Upper lobe of left lung (tissue), 6 donors: ENCODE measurements around the gene PDCL2. TPM values are rescaled to one million over a fixed set of nuclear protein-coding genes. Genes with fewer than 3 reads are reported as not detected.
"Not testable (repeated sequence)": the region's sequence is repeated elsewhere in the genome, so short reads cannot be mapped to it uniquely, and the experiment has no call there.

Experiments used
- ATAC-seq, 2 donors: fragments of 200-7000 bp; cut with Tn5 transposase; one replicate each; pipeline ENCODE4 v1.9.1; 2022; ENCODE audit warnings: mild to moderate bottlenecking in 2 of 2, moderate library complexity in 2 of 2; ENCODE audit not compliant: low FRiP score in 2 of 2
- DNase-seq, 2 donors: peaks; one replicate each; pipeline ENCODE4 v3.0.0-alpha.2; 2019 to 2020
- H3K27ac ChIP-seq, 4 donors: fragments of 200-600 bp; sonication (generic); one replicate each; pipeline ENCODE4 v1.5.1; 2016 to 2019
- H3K27me3 ChIP-seq, 4 donors: fragments of 200-600 bp; sonication (generic); one replicate each; pipeline ENCODE4 v1.5.1; 2017 to 2019
- H3K36me3 ChIP-seq, 4 donors: fragments of 200-600 bp; sonication (generic); one replicate each; pipeline ENCODE4 v1.5.1; 2016 to 2019
- H3K4me1 ChIP-seq, 4 donors: fragments of 200-600 bp; sonication (generic); one replicate each; pipeline ENCODE4 v1.5.1; 2018 to 2019
- H3K4me3 ChIP-seq, 4 donors: fragments of 200-600 bp; sonication (generic); one replicate each; pipeline ENCODE4 v1.5.1; 2017 to 2019; ENCODE audit warnings: mild to moderate bottlenecking in 2 of 4, moderate library complexity in 1 of 4
- H3K9me3 ChIP-seq, 4 donors: fragments of 200-600 bp; sonication (generic); one replicate each; pipeline ENCODE4 v1.5.1; 2018 to 2019
- CTCF ChIP-seq, 6 experiments: fragments of 450-650 bp in 4 of 6; fragments of 200-600 bp in 2 of 6; sonication (generic) in 2 of 6; IDR thresholded peaks; one replicate each; pipeline ENCODE4 v1.5.1; 2016 to 2019; ENCODE audit warnings: antibody characterized with exemption in 6 of 6
- EP300 ChIP-seq, 4 donors: sonication (generic); formaldehyde crosslinking; IDR thresholded peaks; one replicate each; pipeline ENCODE4 v1.5.1; 2017; ENCODE audit warnings: antibody characterized with exemption in 4 of 4, control low read depth in 2 of 4
- POLR2A ChIP-seq, 4 donors: fragments of 450-650 bp; IDR thresholded peaks; one replicate each; pipeline ENCODE4 v1.5.1; 2016 to 2017; ENCODE audit warnings: antibody characterized with exemption in 4 of 4, mild to moderate bottlenecking in 2 of 4
- POLR2AphosphoS5 ChIP-seq, 2 donors: sonication (generic); formaldehyde crosslinking; IDR thresholded peaks; one replicate each; pipeline ENCODE4 v1.5.1; 2017; ENCODE audit warnings: antibody characterized with exemption in 2 of 2
- whole genome bisulfite sequencing, 2 donors: methylation state at CpG; one replicate each; pipeline ENCODE4 v1.1.5; 2017 to 2018; 5-methylcytosine and 5-hydroxymethylcytosine counted together
- total RNA-seq, 6 donors: library from RNA; depleted of rRNA in 4 of 6; stranded (reverse); fragments of >200 nt in 4 of 6; gene quantifications; one replicate each; pipeline versions ENCODE4 v1.1.0 to v1.2.1, GENCODE V29; 2016 to 2021
- donor health status: DM: no; HTN: no; CAD: no; lungs with moderate emphysema.
- donor health status: DM: no; HTN: yes; CAD: no; lungs with severe emphysema.

The PDCL2 gene
- total RNA-seq, 6 donors from 2014 or later: not detected

- ATAC-seq (no peak), DNase-seq (no peak)
- WGBS, 2 donors: 73 to 75% methylated on average over 3 of the region's 3 CpGs
- Histone ChIP-seq H3K9me3 (no peaks in the 10 kb centered on the region), H3K4me1 (no peaks in the 10 kb centered on the region), H3K36me3 (no peaks in the 10 kb centered on the region), H3K4me3 (no peak overlapping the region), H3K27ac (no peak overlapping the region), H3K27me3 (no peaks in the 10 kb centered on the region)
- TF ChIP-seq POLR2AphosphoS5 (IDR thresholded peaks at IDR 0.05): no peak
Observed at GRCh38 chr4:55560096-55560495, 31.9 kb downstream of the PDCL2 start.

GRCh38 chr4:55554453-55555030 is 37.5 kb downstream of the PDCL2 start:
- no peak overlapping the region for H3K27ac ChIP-seq
- no peaks in the 10 kb centered on the region for H3K9me3 ChIP-seq
- no peaks in the 10 kb centered on the region for H3K27me3 ChIP-seq
- no peak for DNase-seq
- 49 to 55% methylated on average over 2 of the region's 2 CpGs for WGBS, 2 donors
- H3K4me3 ChIP-seq: no peak overlapping the region
- H3K36me3 ChIP-seq: no peaks in the 10 kb centered on the region
- TF ChIP-seq EP300 (IDR thresholded peaks at IDR 0.05) (no peak), CTCF (IDR thresholded peaks at IDR 0.05) (peak in 2 of 6 experiments; percentile 19 to 25), POLR2AphosphoS5 (IDR thresholded peaks at IDR 0.05) (no peak), POLR2A (IDR thresholded peaks at IDR 0.05) (no peak)
- peaks cover 0 to 5% (median 0%) of the 10 kb centered on the region in 4 donors for H3K4me1 ChIP-seq
- ATAC-seq: peak in 1 of 2 donors; percentile 67

- 69 to 70% methylated on average over 10 of the region's 10 CpGs for WGBS, 2 donors
- no peak overlapping the region for H3K27ac ChIP-seq
- H3K27me3 ChIP-seq: no peaks in the 10 kb centered on the region
- H3K4me3 ChIP-seq: peak overlapping the region in 3 of 4 donors; percentile 21 to 34 (median 28)
- H3K36me3 ChIP-seq: no peaks in the 10 kb centered on the region
- ATAC-seq (peak in 1 of 2 donors; percentile 96), DNase-seq (peak in 1 of 2 donors; percentile 41)
- peaks cover 0 to 5% (median 0%) of the 10 kb centered on the region in 4 donors for H3K4me1 ChIP-seq
- no peaks in the 10 kb centered on the region for H3K9me3 ChIP-seq
- no peak for TF ChIP-seq EP300 (IDR thresholded peaks at IDR 0.05)
Observed at GRCh38 chr4:55553441-55554201, 38.4 kb downstream of the PDCL2 start.

- DNase-seq, H3K36me3 ChIP-seq, ATAC-seq, H3K4me3 ChIP-seq, H3K9me3 ChIP-seq, H3K27ac ChIP-seq, H3K27me3 ChIP-seq: not testable (repeated sequence)
- peaks cover 3 to 12% (median 9%) of the 10 kb centered on the region in 4 donors for H3K4me1 ChIP-seq
- 91% methylated on average over 6 of the region's 6 CpGs for WGBS, 2 donors
Observed at GRCh38 chr4:55551964-55552363, 40.1 kb downstream of the PDCL2 start.

DNA sequence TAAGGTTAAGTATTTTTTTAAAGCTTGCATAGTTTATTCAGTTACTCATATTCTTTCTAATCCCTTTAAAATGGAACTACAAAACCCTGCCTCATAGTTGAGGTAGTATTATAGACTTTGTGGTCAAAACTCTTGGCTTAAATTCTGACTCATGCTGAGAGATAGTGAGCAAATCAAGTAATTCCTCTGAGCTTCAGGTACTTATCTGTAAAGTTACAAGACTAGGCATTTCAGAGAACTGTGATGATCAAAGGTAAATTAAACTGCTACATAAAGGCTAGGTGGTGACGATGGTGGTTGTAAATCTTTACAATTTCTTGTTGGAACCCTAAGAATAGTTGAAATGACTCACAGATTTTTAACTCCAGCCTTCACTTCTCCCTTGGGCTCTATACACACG is 42.2 kb downstream of the PDCL2 start:
- no peaks in the 10 kb centered on the region for H3K27me3 ChIP-seq
- DNase-seq (no peak), ATAC-seq (no peak)
- H3K36me3 ChIP-seq: no peaks in the 10 kb centered on the region
- H3K4me1 ChIP-seq: peaks cover 7 to 14% (median 11%) of the 10 kb centered on the region in 4 donors
- H3K27ac ChIP-seq: no peak overlapping the region
- WGBS, 2 donors: 84 to 91% methylated on average over 2 of the region's 2 CpGs
- TF ChIP-seq CTCF (IDR thresholded peaks at IDR 0.05) (no peak), EP300 (IDR thresholded peaks at IDR 0.05) (no peak), POLR2AphosphoS5 (IDR thresholded peaks at IDR 0.05) (no peak), POLR2A (IDR thresholded peaks at IDR 0.05) (no peak)
- H3K9me3 ChIP-seq: no peaks in the 10 kb centered on the region
- no peak overlapping the region for H3K4me3 ChIP-seq

GRCh38 chr4:55547918-55548317 is 44.1 kb downstream of the PDCL2 start:
- no peak for TF ChIP-seq EP300 (IDR thresholded peaks at IDR 0.05)
- TF ChIP-seq CTCF (IDR thresholded peaks at IDR 0.05): no peak
- TF ChIP-seq POLR2AphosphoS5 (IDR thresholded peaks at IDR 0.05): no peak
- no peak for TF ChIP-seq POLR2A (IDR thresholded peaks at IDR 0.05)
- peaks cover 12 to 26% (median 15%) of the 10 kb centered on the region in 4 donors for H3K4me1 ChIP-seq
- 70 to 80% methylated on average over 4 of the region's 4 CpGs for WGBS, 2 donors
- ATAC-seq (no peak), DNase-seq (no peak)
- no peaks in the 10 kb centered on the region for H3K9me3 ChIP-seq
- peak overlapping the region in 2 of 4 donors; percentile 91 to 98 for H3K4me3 ChIP-seq
- peak overlapping the region in 3 of 4 donors; percentile 98 to 100 (median 99) for H3K27ac ChIP-seq
- H3K27me3 ChIP-seq: no peaks in the 10 kb centered on the region
- no peaks in the 10 kb centered on the region for H3K36me3 ChIP-seq
